ENCODE measurements around the gene MAD1L1.
"Not testable (repeated sequence)": the region's sequence is repeated elsewhere in the genome, so short reads cannot be mapped to it uniquely, and the experiment has no call there.

The MAD1L1 gene

DNA sequence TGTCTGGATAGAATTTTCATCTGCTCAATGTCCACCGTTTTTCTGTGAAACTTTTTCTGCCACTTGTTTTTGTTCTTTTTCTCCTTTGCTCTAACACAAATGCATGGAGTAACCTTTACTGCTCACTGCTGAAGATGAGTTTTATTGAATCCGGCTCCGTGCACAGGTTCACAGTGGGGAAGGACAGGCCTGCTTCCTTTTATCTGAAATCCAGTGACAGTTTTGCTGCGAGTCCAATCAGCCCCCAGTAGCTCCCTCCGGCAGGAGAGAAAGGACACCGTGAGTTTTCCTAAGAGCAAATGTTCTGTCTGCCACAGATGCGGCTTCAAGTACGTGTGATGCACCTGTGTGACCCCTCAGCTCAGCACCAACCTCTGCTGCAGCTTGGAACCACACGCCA is 246.8 kb downstream of the MAD1L1 start:
- DNase-seq (ENCODE audit: low read depth): no peak

DNA sequence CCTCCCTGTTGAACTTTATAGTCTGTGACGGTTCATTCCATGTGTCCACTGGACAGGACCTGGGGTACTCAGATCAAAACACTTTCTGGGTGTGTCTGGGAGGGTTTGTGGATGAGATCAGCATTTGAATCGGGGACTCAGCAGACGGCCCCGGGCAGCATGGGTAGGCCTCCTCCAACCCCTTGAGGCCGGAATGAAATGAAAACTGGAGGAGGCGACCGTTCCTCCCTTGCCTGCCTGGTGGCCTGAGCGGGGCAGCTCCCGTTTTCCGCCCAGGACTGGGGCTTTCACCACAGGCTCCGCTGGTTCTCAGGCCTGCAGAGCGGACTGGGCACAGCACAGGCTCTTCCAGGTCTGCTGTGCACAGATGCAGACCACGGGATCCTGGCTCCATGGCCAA is 247.7 kb downstream of the MAD1L1 start:
- no peak for DNase-seq (ENCODE audit: low read depth)

DNA sequence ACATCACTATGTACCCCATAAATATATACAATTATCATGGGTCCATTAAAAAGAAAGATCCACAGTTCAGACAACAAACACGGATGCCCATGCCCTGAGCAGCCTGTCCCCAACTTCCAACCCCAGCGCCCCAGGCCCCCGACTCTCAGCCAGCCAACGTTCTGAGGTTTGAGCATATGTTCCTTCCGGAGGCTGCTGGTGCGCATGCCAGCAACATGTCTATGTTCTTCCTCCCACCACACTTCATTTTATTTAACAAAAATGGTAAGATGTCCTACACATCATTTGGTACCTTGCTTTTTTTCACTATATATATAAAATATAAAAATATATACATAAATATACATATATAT is 250.9 kb downstream of the MAD1L1 start:
- no peak for DNase-seq (ENCODE audit: low read depth)

DNA sequence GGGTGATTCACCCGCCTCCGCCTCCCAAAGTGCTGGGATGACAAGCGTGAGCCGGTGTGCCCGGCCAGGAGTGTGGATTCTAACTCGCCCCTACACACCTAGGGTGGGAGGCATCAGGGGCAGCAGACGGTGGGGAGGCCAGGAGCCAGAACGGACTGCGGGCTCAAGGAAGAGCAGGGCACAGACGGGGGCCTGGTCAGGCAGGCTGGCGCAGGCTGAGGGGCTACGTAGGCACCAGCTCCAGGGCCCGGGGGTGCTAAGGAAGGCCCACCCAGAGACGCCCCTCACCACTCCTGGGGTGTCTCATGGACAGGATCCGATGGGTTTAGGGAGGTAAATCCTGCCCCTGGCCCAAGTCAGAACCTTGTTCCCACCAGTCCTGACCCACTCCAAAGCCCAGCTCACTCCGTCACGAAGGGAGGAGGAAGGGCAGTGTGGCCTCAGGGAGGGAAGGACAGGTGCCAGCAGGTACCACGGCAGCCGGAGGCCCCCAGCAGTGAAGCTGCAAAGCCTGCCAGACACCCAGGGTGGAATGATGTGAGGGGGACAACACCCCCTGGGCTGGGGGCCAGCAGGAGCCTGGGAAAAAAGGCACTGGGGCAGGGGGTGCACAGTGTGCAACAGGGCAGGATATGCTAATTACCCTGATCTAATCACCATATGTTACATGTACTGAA is 251.4 kb downstream of the MAD1L1 start:
- no peak for DNase-seq (ENCODE audit: low read depth)

DNA sequence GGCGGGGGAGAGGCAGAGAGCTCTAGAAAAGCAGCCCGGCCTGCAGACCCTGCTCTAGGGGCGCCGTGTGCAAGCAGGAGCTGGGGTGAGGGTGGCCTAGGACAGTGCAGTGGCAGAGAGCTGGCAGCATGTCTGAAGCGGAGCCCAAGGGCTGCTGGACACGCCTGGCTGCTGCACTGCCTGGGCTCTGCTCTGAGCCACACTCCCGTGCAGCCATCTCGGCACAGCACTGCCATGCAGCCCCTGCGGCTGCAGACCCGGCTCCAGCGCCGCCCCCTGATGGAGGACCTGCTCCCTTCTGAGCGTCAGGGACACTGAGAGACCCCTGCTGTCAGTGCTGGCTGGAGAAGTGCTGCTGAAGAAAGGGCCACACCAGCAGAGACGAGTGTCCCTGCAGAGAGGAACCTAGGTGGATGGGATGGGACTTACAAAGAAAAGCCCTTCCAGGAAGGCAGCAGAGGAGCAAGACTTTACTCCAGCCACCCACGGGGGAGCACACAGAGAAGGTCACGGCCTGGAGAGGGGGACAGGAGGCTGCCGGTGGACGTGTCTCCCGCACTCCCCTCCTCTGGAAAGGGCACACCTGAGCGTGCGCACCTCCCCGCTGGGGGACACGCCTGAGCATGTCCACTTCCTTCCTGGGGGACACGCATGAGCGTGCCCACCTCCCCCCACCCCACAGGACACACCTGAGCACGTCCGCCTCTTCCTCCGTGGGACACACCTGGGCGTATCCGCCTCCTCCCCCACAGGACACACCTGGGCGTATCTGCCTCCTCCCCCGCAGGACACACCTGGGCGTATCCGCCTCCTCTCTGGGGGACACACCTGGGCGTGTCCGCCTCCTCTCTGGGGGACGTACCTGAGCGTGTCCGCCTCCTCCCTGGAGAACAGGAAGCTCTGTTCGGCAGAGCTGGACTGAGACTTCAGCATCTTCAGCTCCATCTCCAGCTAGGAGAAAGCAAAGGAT is 252.9 kb downstream of the MAD1L1 start:
- DNase-seq (ENCODE audit: low read depth): no peak

DNA sequence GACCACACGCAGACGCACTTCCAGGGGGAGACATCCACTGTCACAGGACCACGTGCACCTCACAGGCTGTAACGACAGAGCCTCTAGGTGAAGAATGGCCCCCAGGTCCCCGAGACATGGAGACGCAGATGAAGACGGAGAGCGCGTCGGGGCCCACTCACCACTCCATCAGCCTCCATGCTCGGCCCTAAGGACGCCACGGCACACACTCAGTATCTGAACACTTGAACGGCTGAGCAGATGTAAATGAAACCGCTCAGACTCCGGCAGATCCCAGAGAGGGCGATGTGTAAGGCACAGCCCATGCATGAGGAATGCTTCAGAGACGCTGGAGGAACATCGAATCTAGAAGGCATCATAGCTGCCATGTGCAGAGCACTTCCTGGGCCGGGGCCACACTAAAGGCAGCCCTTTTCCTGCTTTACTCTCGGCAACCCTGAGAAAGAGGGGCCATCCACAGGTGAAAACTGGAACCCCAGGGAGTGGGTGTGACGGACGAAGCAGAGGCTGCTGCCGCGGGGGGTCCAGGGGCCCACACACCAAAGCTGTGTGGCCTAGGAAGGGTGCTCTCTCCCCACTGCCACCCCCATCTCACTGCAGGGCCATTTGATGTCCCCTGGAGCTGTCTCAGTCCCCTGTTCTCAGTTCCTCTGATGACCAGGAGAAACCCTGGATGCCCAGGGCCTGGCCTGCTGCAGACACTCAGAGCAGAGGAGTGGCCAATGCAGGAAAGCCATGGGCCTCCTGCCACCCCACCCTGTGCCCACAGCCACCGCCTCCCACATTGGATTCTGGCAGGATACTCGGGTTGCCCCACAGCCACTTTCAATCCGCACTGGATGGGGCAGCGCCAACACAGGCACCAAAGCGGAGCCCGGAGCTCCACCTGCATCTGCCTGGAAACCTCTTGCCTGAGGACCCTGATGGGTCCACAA is 253.8 kb downstream of the MAD1L1 start:
- DNase-seq (ENCODE audit: low read depth): no peak

DNA sequence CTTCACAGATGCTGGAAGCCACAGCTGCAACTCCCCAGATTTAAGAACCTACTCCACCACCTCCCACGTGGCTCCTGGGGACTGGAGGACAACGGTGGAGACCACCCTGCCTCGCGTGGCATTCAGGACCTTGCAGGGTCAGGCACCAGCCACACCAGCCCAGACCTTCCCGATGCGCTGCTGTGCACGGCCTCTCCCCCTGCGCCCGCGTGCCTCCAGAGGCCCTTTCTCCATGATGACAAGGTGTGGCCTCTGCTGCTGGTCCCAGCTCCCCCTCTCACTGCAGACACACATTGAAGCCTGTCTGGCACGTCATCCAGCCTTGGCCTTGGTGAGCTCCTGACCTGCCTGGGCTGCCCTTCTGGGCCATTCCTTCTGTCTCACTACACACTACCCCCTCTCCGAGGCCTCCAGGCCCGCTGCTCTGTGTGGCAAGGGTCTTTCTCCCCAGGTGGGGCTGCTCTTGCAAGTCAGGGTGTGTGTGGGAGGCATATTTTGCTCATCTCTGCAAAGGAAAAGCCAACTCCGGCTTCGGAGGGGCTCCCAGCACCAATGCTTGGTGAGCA is 254.8 kb downstream of the MAD1L1 start:
- DNase-seq (ENCODE audit: low read depth): no peak

DNA sequence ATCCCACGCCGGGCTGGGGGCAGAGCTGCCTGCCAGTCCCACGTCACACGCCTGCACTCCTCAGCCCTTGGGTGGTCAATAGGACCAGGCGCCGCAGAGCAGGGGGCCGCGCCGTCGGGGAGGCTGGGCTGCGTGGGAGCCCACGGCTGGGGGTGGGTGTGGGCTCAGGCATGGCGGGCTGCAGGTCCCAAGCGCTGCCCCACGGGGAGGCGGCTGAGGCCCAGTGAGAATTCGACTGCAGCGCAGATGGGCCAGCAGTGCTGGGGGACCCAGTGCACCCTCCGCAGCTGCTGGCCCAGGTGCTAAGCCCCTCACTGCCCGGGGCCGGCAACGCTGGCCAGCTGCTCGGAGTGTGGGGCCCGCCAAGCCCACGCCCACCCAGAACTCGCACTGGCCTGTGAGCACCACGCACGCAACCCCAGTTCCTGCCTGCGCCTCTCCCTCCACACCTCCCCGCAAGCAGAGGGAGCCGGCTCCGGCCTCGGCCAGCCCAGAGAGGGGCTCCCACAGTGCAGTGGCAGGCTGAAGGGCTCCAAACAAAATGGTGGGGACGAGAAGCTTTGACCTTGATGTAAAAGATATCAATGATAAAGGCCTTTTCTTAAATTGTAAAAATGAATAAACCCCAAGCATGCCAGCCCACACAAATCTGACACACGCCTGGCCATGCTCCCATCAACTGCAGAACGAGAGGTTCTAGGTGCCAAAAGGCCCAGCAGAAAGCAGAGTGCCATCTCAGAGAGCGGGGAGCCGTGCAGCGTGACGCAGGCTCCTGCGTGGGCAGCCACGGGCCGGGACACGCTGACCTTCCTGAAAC is 255.5 kb downstream of the MAD1L1 start:
- DNase-seq (ENCODE audit: low read depth): no peak

DNA sequence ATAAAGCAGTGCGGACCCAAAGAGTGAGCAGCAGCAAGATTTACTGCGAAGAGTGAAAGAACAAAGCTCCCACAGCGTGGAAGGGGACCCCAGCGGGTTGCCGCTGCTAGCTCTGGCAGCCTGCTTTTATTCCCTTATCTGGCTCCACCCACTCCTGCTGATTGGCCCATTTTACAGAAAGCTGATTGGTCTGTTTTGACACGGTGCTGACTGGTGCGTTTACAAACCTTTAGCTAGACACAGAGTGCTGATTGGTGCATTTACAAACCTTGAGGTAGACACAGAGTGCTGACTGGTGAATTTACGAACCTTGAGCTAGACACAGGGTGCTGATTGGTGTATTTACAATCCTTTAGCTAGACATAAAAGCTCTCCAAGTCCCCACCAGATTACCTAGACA is 256.2 kb downstream of the MAD1L1 start:
- not testable (repeated sequence) for DNase-seq (ENCODE audit: low read depth)

DNA sequence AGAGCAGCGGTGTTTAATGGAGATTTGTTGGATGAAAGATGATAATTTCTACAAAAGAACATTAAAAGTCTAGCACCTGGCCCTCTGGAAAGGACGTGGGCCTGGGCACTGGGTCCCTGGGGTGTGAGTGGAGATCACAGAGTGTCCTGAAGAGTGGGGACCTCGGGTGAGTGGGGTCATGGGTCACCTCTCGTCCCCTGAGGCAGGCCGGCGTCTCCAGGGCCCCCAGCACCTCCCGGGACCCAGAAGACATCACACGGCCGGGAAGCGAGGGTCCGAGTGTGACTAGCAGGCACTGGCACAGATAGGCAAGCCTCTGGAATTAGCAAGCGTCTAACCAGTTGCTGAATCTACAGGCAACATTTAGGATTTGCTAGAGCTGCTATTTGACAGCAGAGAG is 257.2 kb downstream of the MAD1L1 start:
- DNase-seq (ENCODE audit: low read depth): no peak

DNA sequence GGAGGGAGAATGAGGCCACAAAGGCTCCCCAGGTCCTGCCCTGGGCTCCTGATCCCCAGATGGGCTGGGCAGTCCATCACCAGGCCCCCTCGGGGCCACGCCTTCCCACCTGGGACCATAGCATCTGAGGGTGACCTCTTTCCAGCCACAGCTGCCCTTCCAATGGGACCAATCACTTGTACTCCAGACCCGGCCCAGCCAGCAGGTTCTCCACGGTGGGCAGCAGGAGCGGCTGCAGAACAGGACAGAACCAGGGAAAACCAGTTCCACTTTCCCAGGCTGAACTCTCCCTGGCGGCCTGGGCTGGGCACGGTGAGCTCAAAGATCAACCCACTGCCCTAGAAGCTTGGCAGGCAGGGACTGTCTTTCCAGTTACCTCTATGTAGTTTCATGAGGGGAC is 257.6 kb downstream of the MAD1L1 start:
- no peak for DNase-seq (ENCODE audit: low read depth)

DNA sequence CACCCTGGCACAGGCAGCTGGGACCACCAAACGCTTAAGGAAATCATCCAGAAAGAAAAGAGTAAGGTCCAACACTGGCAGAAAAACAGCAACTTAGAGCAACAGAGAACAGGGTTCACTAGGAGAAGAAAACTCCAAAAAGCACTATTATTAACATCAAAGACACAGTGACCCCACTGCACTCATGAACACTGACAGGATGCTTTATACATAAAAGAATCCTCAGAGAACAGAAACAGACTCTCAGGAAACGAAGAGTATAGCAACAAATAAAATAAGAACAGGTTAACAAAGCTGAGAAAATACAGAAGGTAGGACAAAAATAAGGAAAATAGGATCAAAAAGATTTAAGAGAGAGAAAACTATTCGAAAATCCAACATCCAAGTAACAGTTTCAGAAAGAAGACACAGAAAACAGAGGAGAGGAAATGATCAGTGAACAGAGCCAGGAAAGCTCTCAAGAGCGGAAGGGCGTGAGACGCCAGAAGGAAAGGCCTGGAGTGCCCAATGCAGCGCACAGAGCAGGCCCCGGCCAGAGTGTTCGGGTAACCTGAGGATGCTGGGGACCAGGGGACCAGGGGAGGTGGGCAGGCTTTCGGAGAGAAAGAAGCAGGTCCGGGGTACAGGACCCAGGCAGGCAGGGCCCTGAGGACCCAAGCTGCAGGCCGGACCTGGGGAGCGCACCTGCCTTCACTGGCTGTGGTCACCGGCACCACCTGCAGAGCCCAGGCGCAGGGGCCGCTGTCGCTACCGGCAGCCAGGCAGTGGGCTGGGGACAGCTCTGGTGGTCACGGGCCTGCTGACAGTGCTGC is 258.2 kb downstream of the MAD1L1 start:
- DNase-seq (ENCODE audit: low read depth): no peak

DNA sequence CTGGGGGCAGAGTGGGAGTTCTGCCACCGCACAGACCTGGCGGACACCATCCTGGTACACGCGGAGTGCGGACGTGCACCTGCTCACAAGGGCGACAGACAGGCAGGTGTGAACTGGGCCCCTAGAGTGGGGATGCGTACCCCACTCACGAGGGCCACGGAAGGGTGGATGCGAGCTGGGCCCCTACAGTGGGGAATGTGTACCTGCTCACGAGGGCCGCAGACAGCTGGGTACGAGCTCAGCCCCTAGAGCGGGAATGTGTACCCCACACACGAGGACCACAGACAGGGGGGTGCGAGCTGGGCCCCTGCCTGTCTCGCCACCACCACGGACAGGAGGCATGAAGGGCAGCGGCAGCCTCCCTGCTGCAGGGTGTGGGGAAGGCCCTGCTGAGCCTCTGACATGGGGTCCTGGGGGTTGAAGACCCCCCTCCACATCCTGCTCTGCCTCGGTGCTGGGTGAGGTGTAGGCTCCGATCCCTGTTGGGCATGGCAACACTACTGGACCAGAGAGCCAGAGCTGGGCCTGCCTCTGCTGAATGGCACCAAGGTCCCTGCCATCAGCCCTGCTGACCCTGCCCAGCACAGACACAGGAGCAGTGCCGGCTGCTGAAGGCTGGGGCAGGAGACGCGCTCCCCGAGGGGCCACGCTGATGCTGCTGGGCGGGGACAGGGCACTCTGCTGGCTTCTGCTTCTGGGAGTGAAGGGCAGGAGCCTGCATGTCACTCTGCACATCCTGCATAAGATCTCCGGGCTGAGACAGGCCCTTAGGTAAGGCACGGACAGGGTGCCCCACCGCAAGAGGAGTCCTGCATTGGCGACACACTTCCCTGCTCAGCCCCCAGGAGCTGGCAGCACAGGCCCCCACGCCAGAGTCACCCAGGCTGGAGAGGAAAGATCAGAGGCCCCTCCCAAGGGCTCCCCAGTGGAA is 259.2 kb downstream of the MAD1L1 start:
- DNase-seq (ENCODE audit: low read depth): no peak

DNA sequence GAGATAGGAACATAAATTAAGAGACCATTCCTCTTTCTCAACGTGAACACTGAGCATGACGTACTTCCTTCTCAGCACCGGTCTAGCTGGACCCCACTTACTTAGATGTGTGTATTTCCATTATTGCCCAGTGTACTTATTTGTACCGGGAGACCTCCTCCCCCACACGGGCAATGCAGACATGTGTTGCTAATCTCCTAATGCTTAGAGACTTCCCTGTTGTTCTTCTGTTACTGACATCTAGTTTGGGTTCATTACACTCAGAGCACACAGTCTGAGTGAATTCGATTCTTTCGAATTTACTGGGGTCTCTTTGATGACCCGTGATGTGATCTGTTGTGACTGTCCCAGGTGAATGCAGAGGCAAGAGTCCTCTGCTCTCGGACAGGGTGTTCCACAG is 260.0 kb downstream of the MAD1L1 start:
- DNase-seq (ENCODE audit: low read depth): no peak

DNA sequence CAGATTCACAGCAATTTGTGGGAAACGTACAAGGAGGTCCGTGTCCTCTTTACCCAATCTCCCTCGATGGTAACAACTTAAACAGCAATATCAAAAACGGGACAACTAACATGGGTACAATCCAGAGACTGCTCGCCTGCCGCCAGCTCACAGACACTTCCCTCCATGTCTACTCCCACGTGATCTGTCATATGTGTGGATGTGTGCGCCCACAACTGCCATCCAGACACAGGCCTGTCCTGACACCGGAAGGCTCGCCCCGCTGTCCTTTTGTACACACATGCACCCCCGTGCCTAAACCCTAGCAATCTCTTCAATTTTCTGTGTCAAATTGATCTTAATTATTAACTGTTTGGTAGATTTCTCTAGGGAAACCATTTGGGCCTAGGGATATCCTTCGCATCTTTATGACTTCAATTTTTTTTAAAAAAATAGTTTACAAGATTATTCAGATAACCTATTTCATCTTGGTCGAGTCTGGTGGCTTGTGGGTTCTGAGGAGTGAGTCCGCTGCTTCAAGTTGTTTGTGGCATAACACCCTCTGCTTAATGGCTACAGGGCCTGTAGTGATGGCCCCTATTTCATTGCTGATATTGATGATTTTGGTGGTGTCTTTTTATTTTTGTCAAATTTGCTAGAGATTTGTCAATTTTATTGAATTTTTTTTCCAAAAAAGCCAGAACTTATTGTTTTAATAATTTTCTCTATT is 260.6 kb downstream of the MAD1L1 start:
- no peak for DNase-seq (ENCODE audit: low read depth)

DNA sequence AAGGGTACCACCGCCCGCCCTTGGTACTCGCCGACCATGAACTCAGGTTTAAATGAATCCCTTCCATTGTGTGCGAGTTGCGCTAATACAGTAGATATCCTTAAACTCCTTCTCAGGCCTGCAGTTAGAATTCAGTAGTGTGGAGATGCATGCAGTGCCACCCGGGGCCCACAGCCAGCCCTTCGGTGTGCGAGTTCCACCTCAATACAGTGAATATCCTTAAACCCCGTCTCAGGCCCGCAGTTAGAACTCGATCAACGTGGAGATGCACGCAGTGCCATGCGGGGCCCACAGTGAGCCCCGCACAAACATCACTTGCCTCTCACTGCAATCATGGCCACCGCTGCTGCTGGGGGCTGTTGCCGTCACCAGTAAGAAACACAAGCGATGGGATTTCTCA is 261.9 kb downstream of the MAD1L1 start:
- no peak for DNase-seq (ENCODE audit: low read depth)

DNA sequence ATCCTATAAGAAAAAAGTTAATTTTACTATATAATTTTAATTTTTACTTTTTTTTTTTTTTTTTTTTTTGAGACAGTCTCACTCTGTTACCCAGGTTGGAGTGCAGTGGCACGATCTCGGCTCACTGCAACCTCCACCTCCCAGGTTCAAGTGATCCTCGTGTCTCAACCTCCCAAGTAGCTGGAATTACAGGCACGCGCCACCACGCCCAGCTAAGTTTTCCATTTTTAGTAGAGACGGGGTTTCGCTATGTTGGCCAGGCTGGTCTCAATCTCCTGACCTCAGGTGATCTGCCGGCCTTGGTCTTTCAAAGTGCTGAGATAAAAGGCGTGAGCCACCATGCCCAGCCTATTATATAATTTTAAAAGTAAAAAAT is 262.5 kb downstream of the MAD1L1 start:
- not testable (repeated sequence) for DNase-seq (ENCODE audit: low read depth)

DNA sequence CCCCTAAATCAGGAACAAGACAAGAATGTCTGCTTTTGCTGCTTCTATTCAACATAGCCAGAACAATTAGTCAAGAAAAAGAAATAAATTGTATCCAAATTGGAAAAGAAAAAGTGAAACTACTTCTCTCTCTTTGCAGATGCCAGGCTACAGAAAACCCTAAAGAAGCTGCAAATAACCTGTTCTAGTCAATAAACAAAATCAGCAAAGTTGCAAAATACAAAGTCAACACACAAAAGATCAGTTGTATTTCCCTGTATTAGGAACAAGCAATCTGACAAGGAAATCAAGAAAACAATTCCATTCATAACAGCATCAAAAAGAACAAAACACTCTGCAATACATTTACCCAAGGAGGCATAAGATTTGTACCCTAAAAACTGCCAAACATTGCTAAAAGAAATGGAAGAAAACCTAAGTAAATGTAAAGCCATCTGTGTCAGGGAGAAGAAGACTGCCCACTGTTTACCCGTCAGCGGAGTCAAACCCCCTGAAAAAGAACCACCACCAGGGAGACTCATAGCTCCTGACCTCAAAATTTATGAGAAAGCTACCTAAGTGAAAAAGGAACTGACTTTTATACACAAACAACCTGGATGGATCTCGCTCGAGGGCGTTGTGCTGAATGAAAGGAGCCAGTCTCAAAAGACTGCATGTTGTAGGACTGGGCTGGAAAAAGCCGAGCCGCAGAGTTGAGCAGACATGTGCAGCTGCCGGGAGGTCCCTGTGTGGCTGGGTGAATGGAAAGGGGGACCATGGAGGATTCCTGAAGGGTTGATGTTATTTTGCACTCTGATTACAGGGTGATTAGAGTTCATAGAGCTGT is 263.1 kb downstream of the MAD1L1 start:
- no peak for DNase-seq (ENCODE audit: low read depth)
